Stimulated activated CD8-positive, alpha-beta memory T cell treated with anti-CD3 and anti-CD28 coated beads, Interleukin-4, amount 100 ng/mL, for 1 hour (primary cell): ENCODE data around the gene NELFCD.
"Not testable (repeated sequence)": the region's sequence is repeated elsewhere in the genome, so short reads cannot be mapped to it uniquely, and the experiment has no call there.

Experiments used
- DNase-seq, 2 donors: peaks; one replicate each; pipeline ENCODE4 v3.0.0-alpha.2; 2020; ENCODE audit warnings: low read depth in 2 of 2, low spot score in 1 of 2

NELFCD gene

GRCh38 chr20:58973179-58973578, 7.9 kb upstream of the NELFCD start:
- no peak for DNase-seq

GRCh38 chr20:58973866-58974265, 7.2 kb upstream of the NELFCD start:
- no peak for DNase-seq

GRCh38 chr20:58975353-58975752, 5.7 kb upstream of the NELFCD start:
- DNase-seq: no peak

GRCh38 chr20:58976061-58976730, 4.9 kb upstream of the NELFCD start:
- no peak for DNase-seq

- DNase-seq: no peak
Observed at GRCh38 chr20:58978351-58979190, 2.5 kb upstream of the NELFCD start.

GRCh38 chr20:58981628-58982364, 740 bp downstream of the NELFCD start:
- DNase-seq: no peak

GRCh38 chr20:58982406-58983114, 1.5 kb downstream of the NELFCD start:
- no peak for DNase-seq

- not testable (repeated sequence) for DNase-seq
Observed at GRCh38 chr20:58983115-58983468, 2.0 kb downstream of the NELFCD start.

GRCh38 chr20:58984691-58985090, 3.6 kb downstream of the NELFCD start:
- no peak for DNase-seq

GRCh38 chr20:58985656-58986055, 4.6 kb downstream of the NELFCD start:
- DNase-seq: no peak

GRCh38 chr20:58986286-58986967, 5.4 kb downstream of the NELFCD start:
- DNase-seq: no peak

GRCh38 chr20:58986968-58987517, 6.0 kb downstream of the NELFCD start:
- no peak for DNase-seq

- DNase-seq: no peak
Observed at GRCh38 chr20:58987790-58988564, 6.9 kb downstream of the NELFCD start.

- no peak for DNase-seq
Observed at GRCh38 chr20:58988565-58988882, 7.5 kb downstream of the NELFCD start.

- DNase-seq: no peak
Observed at GRCh38 chr20:58989196-58989595, 8.1 kb downstream of the NELFCD start.

GRCh38 chr20:58990651-58991445, 9.8 kb downstream of the NELFCD start:
- no peak for DNase-seq

- no peak for DNase-seq
Observed at GRCh38 chr20:58991715-58992114, 10.7 kb downstream of the NELFCD start.

- DNase-seq: no peak
Observed at GRCh38 chr20:58992911-58993310, 11.9 kb downstream of the NELFCD start.
